Measurements from ENCODE around the gene FADS2. TPM values are rescaled to one million over a fixed set of nuclear protein-coding genes. Genes with fewer than 3 reads are reported as not detected.

FADS2 gene
- total RNA-seq, 2 donors from 2014 or later, result 5.1 to 10.2 TPM

DNA sequence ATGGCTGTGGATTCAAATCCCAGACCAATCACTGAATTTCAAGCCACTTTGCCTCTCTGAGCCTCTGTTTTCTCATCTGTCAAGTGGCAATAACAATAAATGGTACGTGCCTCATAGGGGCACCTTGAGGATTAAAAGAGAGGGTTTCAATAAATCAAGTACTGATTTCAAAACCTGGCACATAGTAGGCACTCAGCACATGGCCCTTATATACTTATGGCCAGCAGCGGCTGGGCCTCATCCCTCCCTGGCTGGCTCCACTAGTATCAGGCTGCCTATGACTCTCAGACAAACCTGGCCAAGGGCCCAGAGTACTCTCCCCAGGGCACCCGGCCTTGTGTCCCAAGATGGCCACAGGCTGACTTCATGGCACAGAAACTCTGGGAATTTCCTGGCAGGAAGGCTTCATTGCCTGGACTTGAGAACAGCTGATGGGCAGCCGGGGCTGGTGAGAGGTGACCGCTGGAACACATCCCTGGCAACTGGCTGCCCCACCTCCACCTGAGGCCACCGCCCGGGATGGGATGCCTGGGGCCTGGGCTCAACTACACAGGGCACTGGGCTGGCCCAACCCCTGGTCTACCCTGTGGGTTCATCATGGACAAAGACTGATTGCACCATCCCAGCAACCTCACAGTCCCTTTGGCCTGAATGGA lies 59.9 kb downstream of the FADS2 start:
- no peak overlapping the region for H3K4me3 ChIP-seq
- peak overlapping the region; percentile 94 to 96 for H3K27ac ChIP-seq
- H3K27me3 ChIP-seq, result no peaks in the 10 kb centered on the region
- no peaks in the 10 kb centered on the region for H3K9me3 ChIP-seq
- peak; percentile 94 for DNase-seq (ENCODE audit: low spot score)
- TF ChIP-seq, protein P1, sequence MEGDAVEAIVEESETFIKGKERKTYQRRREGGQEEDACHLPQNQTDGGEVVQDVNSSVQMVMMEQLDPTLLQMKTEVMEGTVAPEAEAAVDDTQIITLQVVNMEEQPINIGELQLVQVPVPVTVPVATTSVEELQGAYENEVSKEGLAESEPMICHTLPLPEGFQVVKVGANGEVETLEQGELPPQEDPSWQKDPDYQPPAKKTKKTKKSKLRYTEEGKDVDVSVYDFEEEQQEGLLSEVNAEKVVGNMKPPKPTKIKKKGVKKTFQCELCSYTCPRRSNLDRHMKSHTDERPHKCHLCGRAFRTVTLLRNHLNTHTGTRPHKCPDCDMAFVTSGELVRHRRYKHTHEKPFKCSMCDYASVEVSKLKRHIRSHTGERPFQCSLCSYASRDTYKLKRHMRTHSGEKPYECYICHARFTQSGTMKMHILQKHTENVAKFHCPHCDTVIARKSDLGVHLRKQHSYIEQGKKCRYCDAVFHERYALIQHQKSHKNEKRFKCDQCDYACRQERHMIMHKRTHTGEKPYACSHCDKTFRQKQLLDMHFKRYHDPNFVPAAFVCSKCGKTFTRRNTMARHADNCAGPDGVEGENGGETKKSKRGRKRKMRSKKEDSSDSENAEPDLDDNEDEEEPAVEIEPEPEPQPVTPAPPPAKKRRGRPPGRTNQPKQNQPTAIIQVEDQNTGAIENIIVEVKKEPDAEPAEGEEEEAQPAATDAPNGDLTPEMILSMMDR (IDR thresholded peaks at IDR 0.05), result no peak
- H3K4me1 ChIP-seq, result peaks cover 0 to 79% of the 10 kb centered on the region in 2 donors
- peaks cover 4% of the 10 kb centered on the region for H3K36me3 ChIP-seq

DNA sequence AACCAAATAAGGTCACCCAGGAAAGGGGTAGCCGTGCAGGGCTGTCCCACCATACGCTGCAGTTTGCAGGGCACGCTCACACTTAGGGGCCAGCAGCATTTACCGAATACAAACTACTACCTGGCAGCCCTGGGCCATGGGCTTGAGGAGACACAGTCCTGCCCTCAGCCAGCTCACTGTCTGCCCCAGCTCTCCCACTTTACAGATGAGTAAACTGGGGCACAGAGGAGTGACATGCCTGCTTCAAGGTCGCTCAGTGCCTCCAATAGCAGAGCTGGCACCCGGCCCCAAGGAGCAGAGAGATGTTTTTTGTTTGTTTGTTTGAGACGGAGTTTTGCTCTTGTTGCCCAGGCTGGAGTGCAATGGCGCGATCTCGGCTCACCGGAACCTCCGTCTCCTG lies 60.5 kb downstream of the FADS2 start:
- DNase-seq (ENCODE audit: low spot score), result no peak
- no peaks in the 10 kb centered on the region for H3K27me3 ChIP-seq
- H3K36me3 ChIP-seq, result peaks cover 4% of the 10 kb centered on the region
- peak overlapping the region; percentile 94 to 96 for H3K27ac ChIP-seq
- H3K4me3 ChIP-seq, result no peak overlapping the region
- H3K4me1 ChIP-seq, result peaks cover 0 to 77% of the 10 kb centered on the region in 2 donors
- no peaks in the 10 kb centered on the region for H3K9me3 ChIP-seq
- TF ChIP-seq, protein P1 (IDR thresholded peaks at IDR 0.05), result no peak

DNA sequence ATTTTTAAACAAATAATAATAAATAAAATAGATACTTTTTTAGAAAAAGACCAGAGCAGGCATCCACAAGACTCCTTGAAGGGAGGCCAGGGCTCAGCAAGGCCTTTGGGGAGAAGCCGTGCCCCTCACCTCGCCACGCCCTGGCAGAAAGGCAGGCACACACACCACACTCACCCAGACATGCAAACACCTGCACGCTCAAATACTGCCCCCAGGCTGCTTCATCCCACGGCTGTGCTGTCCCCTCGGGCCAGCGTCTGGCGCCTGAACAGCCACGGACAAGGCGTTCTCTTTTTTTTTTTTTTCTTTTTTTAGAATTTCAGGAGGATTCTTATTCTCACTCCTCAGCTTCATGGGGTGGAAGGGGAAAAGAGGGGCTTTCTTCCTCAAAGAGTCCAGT lies 61.7 kb downstream of the FADS2 start:
- Histone ChIP-seq H3K27ac (peak overlapping the region; percentile 94 to 96), H3K4me3 (peak overlapping the region; percentile 81 to 91), H3K4me1 (peaks cover 0 to 64% of the 10 kb centered on the region in 2 donors), H3K27me3 (no peaks in the 10 kb centered on the region), H3K9me3 (no peaks in the 10 kb centered on the region), H3K36me3 (no peaks in the 10 kb centered on the region)
- TF ChIP-seq, protein P1 (IDR thresholded peaks at IDR 0.05), result peak in 1 of 2 donors; percentile 31
- no peak for DNase-seq (ENCODE audit: low spot score)

DNA sequence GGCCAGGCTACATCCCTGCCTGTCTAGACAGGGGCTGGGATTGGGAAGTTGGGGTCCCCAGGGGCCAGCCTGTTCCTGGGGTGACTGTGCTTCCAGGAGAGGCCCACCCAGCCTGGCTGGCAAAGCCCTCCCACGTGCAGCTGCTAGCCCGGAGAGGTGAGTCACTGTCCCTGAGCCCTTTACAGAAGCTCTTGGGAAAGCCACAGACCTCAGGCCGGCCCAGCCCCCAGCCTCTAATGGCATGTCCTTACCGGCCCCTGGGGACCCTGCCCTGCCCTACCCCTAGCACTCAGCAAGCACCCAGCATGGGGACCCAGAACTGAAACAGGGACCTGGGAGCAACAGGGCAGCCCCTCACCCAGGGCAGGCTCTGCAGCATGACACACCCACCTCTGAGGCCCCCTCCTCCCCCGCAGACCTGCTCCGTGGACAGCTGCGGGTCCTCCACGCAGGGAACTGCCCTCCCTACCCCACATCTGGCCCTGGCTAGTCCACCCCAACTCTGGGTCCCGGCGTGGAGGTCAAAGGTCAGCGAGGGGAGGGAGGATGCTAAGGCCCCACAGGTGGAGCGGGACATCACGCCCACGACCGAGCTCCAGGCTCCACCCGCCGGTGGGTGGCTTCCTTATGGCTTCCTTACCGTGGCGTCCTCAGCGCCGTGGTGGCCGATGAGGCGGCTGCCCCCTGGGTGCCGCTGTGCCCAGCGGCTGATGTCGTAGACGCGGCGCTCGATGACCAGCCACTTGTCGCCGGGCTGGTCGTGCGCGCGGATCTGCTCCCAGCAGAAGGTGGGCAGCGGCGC lies 62.6 kb downstream of the FADS2 start:
- Histone ChIP-seq H3K9me3 (no peaks in the 10 kb centered on the region), H3K4me1 (peaks cover 0 to 55% of the 10 kb centered on the region in 2 donors), H3K36me3 (no peaks in the 10 kb centered on the region)

DNA sequence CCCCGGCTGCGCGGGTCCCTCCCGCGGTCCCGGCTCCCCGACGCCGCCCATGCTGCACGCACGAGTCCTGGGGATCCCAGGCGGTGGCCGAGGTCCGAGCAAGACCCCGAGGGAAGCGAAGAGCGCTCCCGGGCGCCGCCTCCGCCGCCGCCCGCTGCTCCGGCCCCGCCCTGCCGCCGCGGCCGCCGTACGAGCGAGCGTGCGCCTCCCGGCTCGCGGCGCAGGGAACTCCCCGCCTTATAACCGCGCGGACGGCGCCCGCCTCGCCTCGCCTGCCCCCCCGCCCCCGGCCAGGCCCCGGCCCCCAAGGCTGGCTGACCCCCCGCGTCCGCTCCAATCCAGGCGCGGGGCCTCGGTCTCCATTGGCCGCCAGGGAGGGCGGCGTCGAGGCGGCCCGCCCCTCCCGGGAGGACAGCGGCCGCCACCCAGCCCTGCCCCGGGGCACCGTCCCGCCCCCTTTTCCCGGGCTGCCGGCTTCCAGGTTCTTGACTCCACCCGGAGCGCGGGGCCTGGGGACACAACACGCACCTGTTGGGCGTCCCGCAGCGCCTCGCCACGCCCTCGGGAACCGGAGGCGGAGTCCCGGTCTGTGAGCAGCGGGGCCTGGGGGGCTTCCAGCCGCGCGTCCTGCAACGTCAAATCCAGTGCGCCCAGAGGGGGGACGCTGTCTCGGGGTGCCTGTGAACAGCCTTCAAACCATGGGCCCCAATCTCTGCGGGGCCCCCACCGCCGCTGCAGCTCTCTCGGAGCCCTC lies 63.4 kb downstream of the FADS2 start, which contains the start of gene FADS3:
TSS of gene FADS3 (minus strand) at position 215 of the 754 bp plus-strand sequence. CDS start at position 51, 164 bp downstream.
- peak; percentile 92 for DNase-seq (ENCODE audit: low spot score)
- TF ChIP-seq, protein P1 (IDR thresholded peaks at IDR 0.05), result no peak
- Histone ChIP-seq H3K4me1 (peaks cover 0 to 49% of the 10 kb centered on the region in 2 donors), H3K27ac (peak within 1 kb of the TSS; percentile 94 to 96), H3K36me3 (no peaks in the 10 kb centered on the region), H3K27me3 (no peaks in the 10 kb centered on the region), H3K4me3 (peak within 1 kb of the TSS; percentile 81 to 91), H3K9me3 (no peaks in the 10 kb centered on the region)

More for the DNA sequence above, 62.6 kb downstream of the FADS2 start:
- Histone ChIP-seq H3K27ac (peak overlapping the region; percentile 94 to 96), H3K27me3 (no peaks in the 10 kb centered on the region), H3K4me3 (peak overlapping the region; percentile 81 to 91)
- TF ChIP-seq, protein P1 (IDR thresholded peaks at IDR 0.05), result no peak
- DNase-seq (ENCODE audit: low spot score), result peak; percentile 89

Measured in right atrium auricular region (tissue), 2 donors.